ENCODE data around the gene SASH1. TPM values are rescaled to one million over a fixed set of nuclear protein-coding genes. Genes with fewer than 3 reads are reported as not detected.

The SASH1 gene
- total RNA-seq, 4 donors from 2014 or later: 132 to 238 (median 160) TPM

GRCh38 chr6:148507774-148508173, 165.1 kb downstream of the SASH1 start:
- TF ChIP-seq POLR2A (IDR thresholded peaks at IDR 0.05) (peak in 1 of 2 donors; percentile 58), EP300 (IDR thresholded peaks at IDR 0.05) (peak; percentile 95 to 99), CTCF (IDR thresholded peaks at IDR 0.05) (no peak)
- H3K4me1 ChIP-seq: peaks cover 0 to 44% (median 6%) of the 10 kb centered on the region in 4 donors
- H3K27me3 ChIP-seq: no peaks in the 10 kb centered on the region
- DNase-seq (ENCODE audit: low spot score in 2 of 2): peak in 1 of 2 donors; percentile 81
- 17 to 34% methylated on average over 5 of the region's 5 CpGs for WGBS, 2 donors
- no peaks in the 10 kb centered on the region for H3K36me3 ChIP-seq
- peak overlapping the region; percentile 40 to 61 (median 50) for H3K4me3 ChIP-seq
- H3K27ac ChIP-seq: peak overlapping the region; percentile 82 to 93 (median 91)
- no peaks in the 10 kb centered on the region for H3K9me3 ChIP-seq

GRCh38 chr6:148508401-148509041, 165.9 kb downstream of the SASH1 start:
- Histone ChIP-seq H3K4me1 (peaks cover 0 to 44% (median 7%) of the 10 kb centered on the region in 4 donors), H3K9me3 (no peaks in the 10 kb centered on the region), H3K27me3 (no peaks in the 10 kb centered on the region), H3K27ac (peak overlapping the region; percentile 82 to 93 (median 91)), H3K36me3 (no peaks in the 10 kb centered on the region), H3K4me3 (peak overlapping the region; percentile 40 to 61 (median 50))
- TF ChIP-seq POLR2A (IDR thresholded peaks at IDR 0.05) (peak; percentile 23 to 46), CTCF (IDR thresholded peaks at IDR 0.05) (peak in 2 of 5 experiments; percentile 21 to 38), EP300 (IDR thresholded peaks at IDR 0.05) (peak in 1 of 2 donors; percentile 73)
- whole genome bisulfite sequencing, 2 donors: 5 to 15% methylated on average over 14 of the region's 14 CpGs
- DNase-seq (ENCODE audit: low spot score in 2 of 2): no peak

- 24 to 25% methylated on average over 14 of the region's 14 CpGs for WGBS, 2 donors
Observed at GRCh38 chr6:148509119-148509799, 166.6 kb downstream of the SASH1 start.

GRCh38 chr6:148509800-148510581, 167.4 kb downstream of the SASH1 start:
- DNase-seq (ENCODE audit: low spot score in 2 of 2): peak; percentile 54 to 78
- Histone ChIP-seq H3K4me3 (peak overlapping the region; percentile 40 to 61 (median 50)), H3K27ac (peak overlapping the region; percentile 82 to 93 (median 91))

More at GRCh38 chr6:148509119-148509799, 166.6 kb downstream of the SASH1 start:
- Histone ChIP-seq H3K27me3 (no peaks in the 10 kb centered on the region), H3K4me1 (peaks cover 0 to 51% (median 10%) of the 10 kb centered on the region in 4 donors), H3K27ac (peak overlapping the region; percentile 82 to 93 (median 91)), H3K9me3 (no peaks in the 10 kb centered on the region), H3K4me3 (peak overlapping the region; percentile 40 to 61 (median 50)), H3K36me3 (no peaks in the 10 kb centered on the region)
- TF ChIP-seq EP300 (IDR thresholded peaks at IDR 0.05): no peak
- no peak for TF ChIP-seq CTCF (IDR thresholded peaks at IDR 0.05)
- no peak for TF ChIP-seq POLR2A (IDR thresholded peaks at IDR 0.05)
- DNase-seq (ENCODE audit: low spot score in 2 of 2): no peak

More at GRCh38 chr6:148509800-148510581, 167.4 kb downstream of the SASH1 start:
- H3K27me3 ChIP-seq: no peaks in the 10 kb centered on the region
- 5 to 6% methylated on average over 6 of the region's 6 CpGs for WGBS, 2 donors
- H3K4me1 ChIP-seq: peaks cover 0 to 57% (median 10%) of the 10 kb centered on the region in 4 donors
- H3K9me3 ChIP-seq: no peaks in the 10 kb centered on the region
- TF ChIP-seq EP300 (IDR thresholded peaks at IDR 0.05) (peak in 1 of 2 donors; percentile 85), CTCF (IDR thresholded peaks at IDR 0.05) (no peak), POLR2A (IDR thresholded peaks at IDR 0.05) (peak in 1 of 2 donors; percentile 49)
- H3K36me3 ChIP-seq: no peaks in the 10 kb centered on the region

Data from tibial nerve (tissue), 4 donors.